ENCODE results near the gene ZNF530.

The ZNF530 gene

GRCh38 chr19:57559008-57559403 is 40.7 kb upstream of the ZNF530 start:
- Histone ChIP-seq H4K8ac (ENCODE audit: low read length) (peak overlapping the region; percentile 12), H3K27ac (ENCODE audit: low read length, poor library complexity, severe bottlenecking) (peak overlapping the region; percentile 19), H2BK5ac (ENCODE audit: low read depth, low read length, poor library complexity, severe bottlenecking) (no peak overlapping the region), H2AFZ (ENCODE audit: low read depth, low read length) (peak overlapping the region; percentile 85), H3K36me3 (ENCODE audit: control insufficient read depth in 1 of 2, insufficient read depth in 2 of 2, low read depth in 1 of 2, low read length in 2 of 2) (peaks cover 25 to 27% of the 10 kb centered on the region in 2 experiments), H3K18ac (ENCODE audit: low read depth in 1 of 2, low read length in 2 of 2) (peak overlapping the region; percentile 14 to 83), H3K27me3 (ENCODE audit: control insufficient read depth in 1 of 2, insufficient read depth in 1 of 2, low read length in 2 of 2) (no peaks in the 10 kb centered on the region), H3K4me3 (ENCODE audit: insufficient read depth in 1 of 2, low read depth in 1 of 2, low read length in 2 of 2) (peak overlapping the region; percentile 90 to 97), H3K79me1 (replicated peaks; ENCODE audit: low read length, poor library complexity, severe bottlenecking) (peaks cover 33% of the 10 kb centered on the region), H3K4me1 (ENCODE audit: control insufficient read depth, insufficient read depth, low read depth, low read length) (peaks cover 4% of the 10 kb centered on the region), H3K4me2 (ENCODE audit: low read length, poor library complexity, severe bottlenecking) (peak overlapping the region; percentile 46), H3K14ac (ENCODE audit: low read length in 2 of 2) (peak overlapping the region in 1 of 2 experiments; percentile 76), H2AK5ac (ENCODE audit: low read length, severe bottlenecking) (no peak overlapping the region), H3K4ac (ENCODE audit: low read depth in 1 of 2, low read length in 2 of 2) (peak overlapping the region in 1 of 2 experiments; percentile 37), H2BK12ac (ENCODE audit: low read length in 2 of 2) (no peak overlapping the region), H2BK15ac (ENCODE audit: low read depth, poor library complexity, severe bottlenecking) (no peak overlapping the region), H3K23ac (ENCODE audit: low read length in 2 of 2) (no peak overlapping the region), H4K91ac (ENCODE audit: low read length) (no peak overlapping the region), H3K9ac (ENCODE audit: low read length) (peak overlapping the region; percentile 91), H2BK120ac (ENCODE audit: low read depth, low read length) (no peak overlapping the region), H3K9me3 (ENCODE audit: control insufficient read depth, low read length) (peaks cover 46% of the 10 kb centered on the region)
- WGBS, result 5% methylated on average over 16 of the region's 22 CpGs
- DNase-seq, result peak; percentile 21

- Histone ChIP-seq H3K79me1 (replicated peaks; ENCODE audit: low read length, poor library complexity, severe bottlenecking) (peaks cover 28% of the 10 kb centered on the region), H2AFZ (ENCODE audit: low read depth, low read length) (peak within 1 kb of the TSS; percentile 85), H3K27ac (ENCODE audit: low read length, poor library complexity, severe bottlenecking) (peak within 1 kb of the TSS; percentile 19), H4K8ac (ENCODE audit: low read length) (peak within 1 kb of the TSS; percentile 70), H3K36me3 (ENCODE audit: control insufficient read depth in 1 of 2, insufficient read depth in 2 of 2, low read depth in 1 of 2, low read length in 2 of 2) (peaks cover 19 to 22% of the 10 kb centered on the region in 2 experiments), H3K4me3 (ENCODE audit: insufficient read depth in 1 of 2, low read depth in 1 of 2, low read length in 2 of 2) (peak within 1 kb of the TSS; percentile 90 to 97), H2BK15ac (ENCODE audit: low read depth, poor library complexity, severe bottlenecking) (no peak within 1 kb of the TSS), H2BK12ac (ENCODE audit: low read length in 2 of 2) (no peak within 1 kb of the TSS), H2BK5ac (ENCODE audit: low read depth, low read length, poor library complexity, severe bottlenecking) (no peak within 1 kb of the TSS), H3K18ac (ENCODE audit: low read depth in 1 of 2, low read length in 2 of 2) (peak within 1 kb of the TSS; percentile 14 to 83), H3K23ac (ENCODE audit: low read length in 2 of 2) (peak within 1 kb of the TSS in 1 of 2 experiments; percentile 57), H3K4ac (ENCODE audit: low read depth in 1 of 2, low read length in 2 of 2) (peak within 1 kb of the TSS; percentile 17 to 37), H3K9ac (ENCODE audit: low read length) (peak within 1 kb of the TSS; percentile 91), H4K91ac (ENCODE audit: low read length) (no peak within 1 kb of the TSS), H3K27me3 (ENCODE audit: control insufficient read depth in 1 of 2, insufficient read depth in 1 of 2, low read length in 2 of 2) (no peaks in the 10 kb centered on the region), H3K4me2 (ENCODE audit: low read length, poor library complexity, severe bottlenecking) (peak within 1 kb of the TSS; percentile 46), H3K9me3 (ENCODE audit: control insufficient read depth, low read length) (peaks cover 46% of the 10 kb centered on the region), H3K4me1 (ENCODE audit: control insufficient read depth, insufficient read depth, low read depth, low read length) (peaks cover 4% of the 10 kb centered on the region), H2AK5ac (ENCODE audit: low read length, severe bottlenecking) (no peak within 1 kb of the TSS), H2BK120ac (ENCODE audit: low read depth, low read length) (no peak within 1 kb of the TSS), H3K14ac (ENCODE audit: low read length in 2 of 2) (peak within 1 kb of the TSS in 1 of 2 experiments; percentile 76)
- WGBS, result 1% methylated on average over 52 of the region's 56 CpGs
- peak; percentile 86 for DNase-seq
Observed at GRCh38 chr19:57559404-57560025, 40.2 kb upstream of the ZNF530 start, which contains the start of gene ZNF550. Gene ZNF550, minus strand, starts transcription at chr19:57559863. Its CDS starts 181 bp downstream, at chr19:57559682.

DNA sequence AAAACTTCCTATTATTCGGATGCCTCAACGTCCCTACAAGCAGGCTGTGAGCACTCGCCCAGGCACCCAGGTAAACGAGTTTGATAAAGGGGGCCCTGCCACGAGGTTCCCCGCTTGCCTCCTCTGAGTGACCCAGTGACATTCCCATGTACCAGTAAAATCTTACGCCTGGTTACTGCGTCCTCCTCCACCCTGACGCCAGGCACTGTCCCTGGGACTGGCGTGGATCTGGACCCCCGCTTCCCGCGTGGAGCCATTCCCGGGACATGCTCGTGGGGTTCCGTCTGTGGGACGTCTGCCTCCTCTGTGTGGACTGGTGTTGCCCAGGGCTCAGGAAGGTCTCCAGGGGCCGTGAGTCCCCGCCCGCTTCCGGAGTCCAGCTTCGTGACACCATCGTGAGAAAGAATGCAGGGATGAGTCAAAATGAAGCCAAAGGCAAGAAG is 39.6 kb upstream of the ZNF530 start:
- Histone ChIP-seq H3K9me3 (ENCODE audit: control insufficient read depth, low read length) (peaks cover 46% of the 10 kb centered on the region), H3K4ac (ENCODE audit: low read depth in 1 of 2, low read length in 2 of 2) (peak overlapping the region in 1 of 2 experiments; percentile 17), H3K79me1 (replicated peaks; ENCODE audit: low read length, poor library complexity, severe bottlenecking) (peaks cover 25% of the 10 kb centered on the region), H2AFZ (ENCODE audit: low read depth, low read length) (no peak overlapping the region), H3K4me1 (ENCODE audit: control insufficient read depth, insufficient read depth, low read depth, low read length) (peaks cover 4% of the 10 kb centered on the region), H3K4me3 (ENCODE audit: insufficient read depth in 1 of 2, low read depth in 1 of 2, low read length in 2 of 2) (peak overlapping the region in 1 of 2 experiments; percentile 97), H3K23ac (ENCODE audit: low read length in 2 of 2) (no peak overlapping the region), H3K4me2 (ENCODE audit: low read length, poor library complexity, severe bottlenecking) (no peak overlapping the region), H3K18ac (ENCODE audit: low read depth in 1 of 2, low read length in 2 of 2) (no peak overlapping the region), H4K8ac (ENCODE audit: low read length) (peak overlapping the region; percentile 70), H2AK5ac (ENCODE audit: low read length, severe bottlenecking) (no peak overlapping the region), H2BK5ac (ENCODE audit: low read depth, low read length, poor library complexity, severe bottlenecking) (no peak overlapping the region), H2BK15ac (ENCODE audit: low read depth, poor library complexity, severe bottlenecking) (no peak overlapping the region), H2BK12ac (ENCODE audit: low read length in 2 of 2) (no peak overlapping the region), H3K14ac (ENCODE audit: low read length in 2 of 2) (no peak overlapping the region), H4K91ac (ENCODE audit: low read length) (no peak overlapping the region), H2BK120ac (ENCODE audit: low read depth, low read length) (no peak overlapping the region), H3K27me3 (ENCODE audit: control insufficient read depth in 1 of 2, insufficient read depth in 1 of 2, low read length in 2 of 2) (no peaks in the 10 kb centered on the region), H3K36me3 (ENCODE audit: control insufficient read depth in 1 of 2, insufficient read depth in 2 of 2, low read depth in 1 of 2, low read length in 2 of 2) (peaks cover 16 to 17% of the 10 kb centered on the region in 2 experiments), H3K27ac (ENCODE audit: low read length, poor library complexity, severe bottlenecking) (no peak overlapping the region), H3K9ac (ENCODE audit: low read length) (peak overlapping the region; percentile 91)
- WGBS, result 85% methylated on average over 23 of the region's 23 CpGs
- DNase-seq, result no peak

DNA sequence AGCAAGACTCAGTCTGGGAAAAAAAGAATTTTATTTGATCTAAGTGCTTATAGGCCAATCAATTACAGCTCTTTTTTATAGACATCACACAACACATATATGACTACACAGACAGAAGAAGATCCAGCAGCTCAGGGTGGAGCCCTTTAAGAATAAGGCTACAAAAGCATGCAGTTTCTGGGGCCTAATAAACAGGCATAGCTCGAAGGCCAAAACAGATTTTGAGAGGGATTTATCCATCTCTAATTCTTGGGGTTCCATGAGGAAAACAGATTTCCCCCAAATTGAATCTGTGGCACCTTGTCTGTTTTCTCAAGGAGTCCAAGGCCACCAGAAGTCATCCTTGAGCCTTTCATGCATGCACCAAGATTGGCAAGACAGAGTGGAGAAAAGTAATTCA is 36.1 kb upstream of the ZNF530 start:
- no peak overlapping the region for H2AK5ac ChIP-seq (ENCODE audit: low read length, severe bottlenecking)
- no peak overlapping the region for H2BK120ac ChIP-seq (ENCODE audit: low read depth, low read length)

More for the DNA sequence above, 36.1 kb upstream of the ZNF530 start:
- no peak for DNase-seq
- Histone ChIP-seq H4K91ac (ENCODE audit: low read length) (no peak overlapping the region), H3K27me3 (ENCODE audit: control insufficient read depth in 1 of 2, insufficient read depth in 1 of 2, low read length in 2 of 2) (no peaks in the 10 kb centered on the region), H2BK12ac (ENCODE audit: low read length in 2 of 2) (no peak overlapping the region), H3K4me3 (ENCODE audit: insufficient read depth in 1 of 2, low read depth in 1 of 2, low read length in 2 of 2) (no peak overlapping the region), H2AFZ (ENCODE audit: low read depth, low read length) (no peak overlapping the region), H3K18ac (ENCODE audit: low read depth in 1 of 2, low read length in 2 of 2) (no peak overlapping the region), H3K9ac (ENCODE audit: low read length) (no peak overlapping the region), H3K79me1 (replicated peaks; ENCODE audit: low read length, poor library complexity, severe bottlenecking) (peaks cover 4% of the 10 kb centered on the region), H2BK15ac (ENCODE audit: low read depth, poor library complexity, severe bottlenecking) (no peak overlapping the region), H3K4ac (ENCODE audit: low read depth in 1 of 2, low read length in 2 of 2) (no peak overlapping the region), H3K23ac (ENCODE audit: low read length in 2 of 2) (no peak overlapping the region), H3K36me3 (ENCODE audit: control insufficient read depth in 1 of 2, insufficient read depth in 2 of 2, low read depth in 1 of 2, low read length in 2 of 2) (peaks cover 0 to 2% of the 10 kb centered on the region in 2 experiments), H3K14ac (ENCODE audit: low read length in 2 of 2) (no peak overlapping the region), H3K27ac (ENCODE audit: low read length, poor library complexity, severe bottlenecking) (no peak overlapping the region), H2BK5ac (ENCODE audit: low read depth, low read length, poor library complexity, severe bottlenecking) (no peak overlapping the region), H4K8ac (ENCODE audit: low read length) (no peak overlapping the region), H3K4me1 (ENCODE audit: control insufficient read depth, insufficient read depth, low read depth, low read length) (no peaks in the 10 kb centered on the region), H3K4me2 (ENCODE audit: low read length, poor library complexity, severe bottlenecking) (no peak overlapping the region), H3K9me3 (ENCODE audit: control insufficient read depth, low read length) (peaks cover 74% of the 10 kb centered on the region)
- WGBS, result 40% methylated on average over 1 of the region's 1 CpG

Data from mesenchymal stem cell (in vitro differentiated cells and primary cell).